GM12873 (cell line): ENCODE results near the gene KRT80.

Experiments used
- TF ChIP-seq, protein P1 (sequence below): IDR thresholded peaks from 2 replicates; pipeline ENCODE4 v1.5.1; 2012; ENCODE audit warnings: low read depth, mild to moderate bottlenecking, moderate library complexity, low read length, control low read depth; ENCODE audit not compliant: insufficient read depth; ENCODE audit errors: missing control alignments

KRT80 gene

DNA sequence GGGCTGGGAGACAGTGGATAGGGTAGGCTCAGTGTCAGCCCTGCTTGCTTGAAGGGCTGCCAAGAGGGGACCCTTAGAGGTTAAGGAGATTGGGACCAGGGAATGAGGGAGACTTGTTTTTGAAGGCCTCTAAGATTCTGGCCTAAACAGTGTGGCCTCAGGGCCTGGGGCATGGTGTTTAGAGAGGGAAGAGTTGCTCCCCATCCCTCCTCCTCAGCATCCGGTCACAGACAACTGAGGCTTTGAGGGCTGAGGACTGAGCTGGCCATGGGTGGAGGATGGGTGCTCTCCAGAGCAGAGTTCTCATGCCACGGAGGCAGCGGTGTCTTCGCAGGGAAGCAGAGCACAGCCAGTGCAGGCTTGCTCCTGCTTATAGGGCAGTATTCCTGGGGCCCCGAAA lies 49.4 kb downstream of the KRT80 start:
- TF ChIP-seq, protein P1, sequence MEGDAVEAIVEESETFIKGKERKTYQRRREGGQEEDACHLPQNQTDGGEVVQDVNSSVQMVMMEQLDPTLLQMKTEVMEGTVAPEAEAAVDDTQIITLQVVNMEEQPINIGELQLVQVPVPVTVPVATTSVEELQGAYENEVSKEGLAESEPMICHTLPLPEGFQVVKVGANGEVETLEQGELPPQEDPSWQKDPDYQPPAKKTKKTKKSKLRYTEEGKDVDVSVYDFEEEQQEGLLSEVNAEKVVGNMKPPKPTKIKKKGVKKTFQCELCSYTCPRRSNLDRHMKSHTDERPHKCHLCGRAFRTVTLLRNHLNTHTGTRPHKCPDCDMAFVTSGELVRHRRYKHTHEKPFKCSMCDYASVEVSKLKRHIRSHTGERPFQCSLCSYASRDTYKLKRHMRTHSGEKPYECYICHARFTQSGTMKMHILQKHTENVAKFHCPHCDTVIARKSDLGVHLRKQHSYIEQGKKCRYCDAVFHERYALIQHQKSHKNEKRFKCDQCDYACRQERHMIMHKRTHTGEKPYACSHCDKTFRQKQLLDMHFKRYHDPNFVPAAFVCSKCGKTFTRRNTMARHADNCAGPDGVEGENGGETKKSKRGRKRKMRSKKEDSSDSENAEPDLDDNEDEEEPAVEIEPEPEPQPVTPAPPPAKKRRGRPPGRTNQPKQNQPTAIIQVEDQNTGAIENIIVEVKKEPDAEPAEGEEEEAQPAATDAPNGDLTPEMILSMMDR: no peak

DNA sequence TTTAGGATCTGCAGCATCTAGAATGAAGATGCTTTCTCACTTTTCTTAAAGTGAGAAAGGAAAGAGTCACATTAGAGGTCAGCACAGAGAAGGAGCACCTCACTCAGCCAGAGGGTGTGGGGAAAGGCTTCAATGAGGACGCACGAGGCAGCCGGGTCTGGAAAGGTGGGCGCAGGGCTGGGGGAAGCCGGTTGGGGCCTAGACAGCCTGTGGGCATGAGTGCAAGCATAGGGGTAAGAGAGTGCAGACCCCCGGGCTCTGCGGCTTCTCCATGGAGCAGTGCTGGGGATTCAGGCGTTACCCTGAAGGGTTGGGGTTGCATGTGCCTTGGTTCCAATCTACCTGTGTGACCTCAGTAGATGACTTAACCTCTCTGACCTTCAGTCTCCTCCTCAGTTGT lies 49.9 kb downstream of the KRT80 start:
- TF ChIP-seq, protein P1: no peak

DNA sequence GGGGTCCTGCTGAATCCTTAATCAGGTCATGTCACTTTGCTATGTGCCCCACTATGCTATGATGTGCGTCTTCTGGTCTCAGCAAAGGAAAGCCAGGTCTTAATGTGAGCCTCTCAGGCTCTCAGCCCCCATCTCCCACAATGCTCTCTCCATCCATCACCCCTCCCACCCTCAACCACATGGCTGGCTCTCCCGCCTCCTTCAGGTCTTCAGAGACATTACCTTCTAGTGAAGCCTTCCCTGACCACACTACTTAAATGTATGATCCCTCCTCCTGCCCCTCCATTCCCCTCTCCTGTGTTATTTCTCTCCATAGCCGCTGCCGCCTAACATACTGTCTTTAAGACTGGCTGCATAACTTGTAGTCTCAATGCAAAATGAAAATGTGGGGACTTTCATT lies 50.5 kb downstream of the KRT80 start:
- TF ChIP-seq, protein P1: peak; percentile 13

DNA sequence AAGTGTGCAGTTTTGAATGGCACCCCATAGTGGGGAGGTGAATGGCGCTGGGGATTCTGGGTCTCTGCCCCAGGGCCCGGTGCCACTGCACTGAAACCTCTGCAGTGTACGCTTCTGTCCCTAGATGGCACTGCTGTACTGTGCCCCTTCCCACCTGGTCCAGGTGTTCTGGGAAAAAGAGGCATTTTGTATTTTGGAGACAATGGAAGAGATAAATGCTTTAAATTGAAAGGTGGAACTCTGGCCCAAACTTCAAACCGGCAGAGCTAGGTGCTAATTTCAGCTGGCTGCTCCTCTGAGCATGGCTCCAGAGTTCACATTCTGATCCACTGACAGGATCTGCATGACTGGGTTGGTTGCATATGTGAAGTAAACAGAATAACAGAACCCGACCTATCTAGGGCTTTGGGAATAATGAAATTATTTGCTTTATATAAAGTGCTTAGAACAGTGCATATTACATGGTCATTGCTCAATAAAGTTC lies 52.2 kb downstream of the KRT80 start:
- TF ChIP-seq, protein P1: peak; percentile 79

DNA sequence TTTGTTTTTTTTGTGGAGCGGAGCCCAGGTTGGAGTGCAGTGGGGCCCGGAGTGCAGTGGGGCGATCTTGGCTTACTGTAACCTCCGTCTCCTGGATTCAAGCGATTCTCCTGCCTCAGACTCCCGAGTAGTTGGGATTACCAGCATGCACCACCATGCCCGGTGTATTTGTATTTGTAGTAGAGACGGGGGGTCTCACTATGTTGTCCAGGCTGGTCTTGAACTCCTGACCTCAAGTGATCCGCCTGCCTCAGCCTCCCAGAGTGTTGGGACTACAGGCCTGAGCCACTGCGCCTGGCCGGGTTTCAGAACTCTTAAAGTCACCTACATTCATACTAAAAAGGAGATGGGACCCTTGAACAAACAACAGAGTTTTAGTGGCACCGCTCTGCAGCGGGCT lies 52.7 kb downstream of the KRT80 start:
- TF ChIP-seq, protein P1: no peak

DNA sequence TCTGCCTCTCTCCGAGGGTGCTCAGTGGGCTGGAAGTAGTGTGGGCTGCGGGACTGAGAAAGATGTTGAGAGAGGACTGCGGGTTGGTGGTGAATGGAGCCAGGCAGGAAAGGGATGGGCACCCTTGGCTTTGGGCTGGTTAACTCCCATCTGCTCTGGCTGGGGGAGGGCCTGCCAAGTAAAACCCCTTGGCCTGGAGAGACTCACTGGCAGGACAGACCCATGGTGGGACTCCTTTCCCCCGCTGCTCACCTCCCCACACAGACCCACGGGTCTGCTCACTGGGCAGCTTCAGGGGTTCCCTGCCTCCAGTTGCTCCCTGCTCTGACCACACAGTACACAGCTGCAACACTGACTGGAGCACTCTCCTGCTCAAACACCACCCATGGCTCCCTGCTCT lies 54.1 kb downstream of the KRT80 start:
- TF ChIP-seq, protein P1: no peak

DNA sequence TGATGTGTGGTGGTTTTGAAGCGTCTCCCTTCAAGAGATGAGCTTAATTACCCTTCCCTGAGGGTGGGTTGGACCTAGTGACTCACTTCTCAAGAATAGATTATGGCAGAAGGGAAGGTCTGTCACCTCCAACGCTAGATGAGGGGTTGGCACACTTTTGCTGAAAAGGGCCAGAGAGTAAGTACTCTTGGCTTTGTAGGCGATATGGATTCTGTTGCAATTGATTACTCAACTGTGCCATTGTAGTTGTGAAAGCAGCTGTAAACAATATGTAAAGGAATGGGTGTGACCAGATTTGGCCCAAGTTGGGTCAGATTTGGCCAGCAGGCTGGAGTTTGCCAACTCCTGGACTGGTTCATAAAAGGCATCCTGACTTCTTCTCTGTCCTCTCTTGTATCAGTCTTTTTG lies 59.1 kb downstream of the KRT80 start:
- TF ChIP-seq, protein P1: no peak

DNA sequence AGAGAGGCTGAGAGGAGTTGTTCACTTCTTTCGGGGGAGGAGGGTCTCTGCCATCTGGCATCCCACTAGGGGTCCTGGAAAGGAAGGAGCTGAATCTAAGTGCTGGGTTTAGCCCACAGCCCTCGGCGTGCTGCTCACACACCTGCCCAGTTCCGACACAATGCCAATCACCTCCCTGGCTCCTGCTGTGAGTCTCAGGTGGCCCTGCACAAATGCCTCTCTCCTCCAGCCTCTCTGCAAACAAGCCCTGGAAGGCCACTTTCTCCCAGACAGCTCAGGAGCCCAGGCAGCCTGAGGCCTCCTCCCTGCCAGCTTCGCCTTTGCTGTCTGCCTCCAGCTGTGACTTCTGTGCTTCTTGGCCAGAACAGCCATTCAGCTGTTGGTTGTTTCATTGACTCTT lies 61.1 kb downstream of the KRT80 start:
- TF ChIP-seq, protein P1: no peak
